HG02623 (cell line): ENCODE results near the gene PKN3.

Experiments
- ATAC-seq: cut with Tn5 transposase; IDR thresholded peaks from one replicate; pipeline ENCODE4 v1.9.1; 2021; ENCODE audit warnings: moderate library complexity; ENCODE audit not compliant: unreplicated experiment

PKN3 gene

GRCh38 chr9:128733256-128733655 lies 31.0 kb downstream of the PKN3 start:
- ATAC-seq = no peak

DNA sequence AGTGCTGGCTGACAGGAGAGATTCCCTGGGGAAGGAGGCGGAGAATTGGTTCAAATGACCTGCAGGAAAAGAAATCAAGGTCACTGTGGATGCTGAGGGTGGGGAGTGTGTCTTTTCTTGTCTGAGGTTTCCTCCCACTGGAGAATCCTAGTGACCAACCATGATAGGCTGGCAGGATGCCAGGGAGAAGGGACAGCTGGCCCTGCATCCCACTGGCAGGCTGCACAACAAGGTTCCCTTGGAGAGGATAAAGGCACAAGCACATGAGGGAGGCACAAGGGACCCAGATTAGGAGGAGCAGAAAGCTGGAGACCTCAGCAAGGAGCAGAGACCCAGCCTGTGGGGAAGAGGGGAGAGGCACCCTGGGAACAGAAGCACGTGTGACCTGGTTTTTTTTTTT lies 33.1 kb downstream of the PKN3 start:
- no peak for ATAC-seq

GRCh38 chr9:128742401-128742800 lies 40.1 kb downstream of the PKN3 start:
- no peak for ATAC-seq

GRCh38 chr9:128743421-128743820 lies 41.1 kb downstream of the PKN3 start:
- ATAC-seq = no peak

- no peak for ATAC-seq
Measured at GRCh38 chr9:128747241-128747640, 44.9 kb downstream of the PKN3 start.

GRCh38 chr9:128750926-128751595 lies 48.8 kb downstream of the PKN3 start:
- ATAC-seq = no peak

DNA sequence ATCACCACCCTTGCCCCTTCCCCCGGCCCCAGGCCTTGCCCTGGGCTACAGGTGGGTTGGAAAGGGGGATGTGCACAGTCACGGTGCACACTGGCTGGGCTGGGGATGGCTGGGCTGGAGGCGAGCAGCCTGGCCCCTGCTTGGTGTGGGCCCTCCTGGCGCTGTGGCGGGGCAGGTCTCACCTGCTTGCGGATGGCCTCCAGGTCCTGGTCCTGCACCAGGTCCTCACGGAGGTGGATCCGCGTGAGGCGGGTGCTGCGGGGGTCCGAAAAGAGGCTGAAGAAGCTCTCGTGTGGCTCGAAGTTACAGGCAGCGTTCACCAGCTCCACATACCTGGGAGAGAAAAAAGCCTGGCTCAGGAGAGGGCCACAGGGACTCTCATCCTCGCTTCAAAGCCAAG lies 51.3 kb downstream of the PKN3 start:
- ATAC-seq = no peak

- no peak for ATAC-seq
Measured at GRCh38 chr9:128757602-128758001, 55.3 kb downstream of the PKN3 start.

DNA sequence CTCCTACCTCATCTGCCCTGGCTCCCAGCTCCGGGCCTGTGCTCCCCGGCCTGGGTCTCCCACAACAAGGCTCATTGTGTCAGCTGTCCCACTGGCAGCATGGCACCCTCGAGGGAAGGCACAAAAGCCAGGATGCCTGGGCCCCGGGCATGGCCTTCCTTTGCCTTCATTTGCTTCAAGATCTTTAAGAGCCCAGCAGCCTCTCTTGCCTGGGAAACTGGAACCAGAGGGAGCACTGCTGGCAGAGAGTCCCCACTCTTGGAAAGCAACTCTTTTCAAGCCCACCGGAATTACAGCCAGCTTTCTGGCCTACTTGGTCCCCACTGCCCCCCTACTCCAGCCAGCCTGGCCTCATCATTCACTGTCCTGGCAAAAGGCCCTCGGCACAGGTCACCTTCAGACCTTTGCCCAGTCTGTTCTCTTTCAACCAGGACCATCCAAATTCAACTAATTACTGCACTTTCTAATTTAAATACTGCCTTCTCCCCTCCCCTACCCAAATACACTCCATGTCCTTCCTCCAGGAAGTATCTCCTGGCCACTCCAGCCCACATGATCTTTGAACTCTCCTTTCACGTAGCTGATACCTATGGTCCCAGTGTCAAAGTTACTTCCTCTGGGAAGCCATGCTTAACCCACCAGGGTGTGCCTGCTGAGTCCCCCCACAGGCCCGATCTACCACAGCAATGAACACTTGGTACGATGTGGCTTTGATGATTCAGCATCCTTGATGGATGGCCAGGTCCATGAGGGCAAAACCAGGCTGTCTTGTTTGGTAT lies 60.6 kb downstream of the PKN3 start:
- ATAC-seq = no peak

GRCh38 chr9:128764361-128764760 lies 62.1 kb downstream of the PKN3 start:
- ATAC-seq = no peak

- no peak for ATAC-seq
Measured at GRCh38 chr9:128765499-128765898, 63.2 kb downstream of the PKN3 start.

GRCh38 chr9:128768606-128769005 lies 66.3 kb downstream of the PKN3 start:
- no peak for ATAC-seq
